Keratinocyte (primary cell): ENCODE results near the gene ERF. TPM values are rescaled to one million over a fixed set of nuclear protein-coding genes. Genes with fewer than 3 reads are reported as not detected.

Experiments
- DNase-seq: peaks from one replicate; pipeline ENCODE4 v3.0.0-alpha.2; 2011; ENCODE audit warnings: low read depth, missing footprints, low spot score
- FAIRE-seq: peaks from 2 replicates; lab custom pipeline; 2011; peaks lifted over from hg19 to GRCh38; lab: Jason Lieb, UNC
- H2AFZ ChIP-seq: 2 replicates; pipeline ENCODE4 v1.6.0; 2012; ENCODE audit warnings: low read length, control low read depth, inconsistent platforms; ENCODE audit not compliant: control insufficient read depth
- H3K27ac ChIP-seq: 2 replicates; pipeline ENCODE4 v1.5.1; 2011; ENCODE audit warnings: low read length; ENCODE audit not compliant: control insufficient read depth, insufficient read depth
- H3K27me3 ChIP-seq: 3 replicates; pipeline ENCODE4 v1.6.0; 2011; ENCODE audit warnings: low read length; ENCODE audit not compliant: control insufficient read depth, insufficient read depth; ENCODE audit errors: extremely low read depth
- H3K36me3 ChIP-seq, 2 experiments: 2 replicates in 1 of 2; 3 replicates in 1 of 2; pipeline ENCODE4 v1.5.1; 2011; ENCODE audit warnings: low read length in 2 of 2, mild to moderate bottlenecking in 1 of 2; ENCODE audit not compliant: control insufficient read depth in 2 of 2, insufficient read depth in 2 of 2; ENCODE audit errors: extremely low read depth in 1 of 2
- H3K4me1 ChIP-seq: 3 replicates; pipeline ENCODE4 v1.5.1; 2011; ENCODE audit warnings: low read length; ENCODE audit not compliant: control insufficient read depth, insufficient read depth; ENCODE audit errors: extremely low read depth
- H3K4me2 ChIP-seq: 3 replicates; pipeline ENCODE4 v1.6.0; 2011; ENCODE audit warnings: low read depth, low read length; ENCODE audit not compliant: control insufficient read depth, insufficient read depth; ENCODE audit errors: extremely low read depth
- H3K4me3 ChIP-seq, 3 experiments: fragments of 200-600 bp in 1 of 3; sonication (generic) in 1 of 3; 2 replicates in 2 of 3; 3 replicates in 1 of 3; pipeline ENCODE4 v1.5.1; 2011 to 2016; ENCODE audit warnings: low read length in 3 of 3, mild to moderate bottlenecking in 3 of 3, control low read depth in 2 of 3, inconsistent platforms in 1 of 3, low read depth in 1 of 3, mixed read lengths in 1 of 3, mixed run types in 1 of 3, moderate library complexity in 1 of 3; ENCODE audit not compliant: control insufficient read depth in 2 of 3, insufficient read depth in 2 of 3; ENCODE audit errors: extremely low read depth in 1 of 3
- H3K79me2 ChIP-seq: 2 replicates; pipeline ENCODE4 v1.6.0; 2012; ENCODE audit warnings: low read length; ENCODE audit not compliant: control insufficient read depth, insufficient read depth
- H3K9ac ChIP-seq: 3 replicates; pipeline ENCODE4 v1.6.0; 2011; ENCODE audit warnings: low read length; ENCODE audit not compliant: control insufficient read depth, insufficient read depth; ENCODE audit errors: extremely low read depth
- H3K9me1 ChIP-seq: 3 replicates; pipeline ENCODE4 v1.6.0; 2011; ENCODE audit warnings: low read length; ENCODE audit not compliant: control insufficient read depth, insufficient read depth; ENCODE audit errors: extremely low read depth
- H3K9me3 ChIP-seq: 2 replicates; pipeline ENCODE4 v1.5.1; 2012; ENCODE audit warnings: low read depth, low read length; ENCODE audit not compliant: control insufficient read depth
- H4K20me1 ChIP-seq: 3 replicates; pipeline ENCODE4 v1.6.0; 2011; ENCODE audit warnings: low read length; ENCODE audit not compliant: control insufficient read depth, insufficient read depth; ENCODE audit errors: extremely low read depth
- EZH2 ChIP-seq: IDR thresholded peaks from one replicate; pipeline ENCODE4 v1.6.1; 2012; ENCODE audit warnings: inconsistent platforms, mild to moderate bottlenecking, low read length, moderate library complexity
- dilution Hi-C: fragments of 300-500 bp; cut with MboI; formaldehyde crosslinking; loops from one replicate; pipeline ENCODE4 v1.7.0; 2020; ENCODE audit warnings: low sequenced_read_pairs; ENCODE audit not compliant: extremely low pct_ligation_motif_present
- polyA plus RNA-seq, 5 experiments: library from polyadenylated mRNA; depleted of rRNA in 3 of 5; stranded (reverse) in 3 of 5; stranded (forward) in 1 of 5; unstranded in 1 of 5; fragments of >200 nt; gene quantifications; 1 replicate in 1 of 5; 2 replicates in 3 of 5; 3 replicates in 1 of 5; pipeline versions ENCODE4 v1.2.1 to v1.2.3, GENCODE V29; 2011 to 2012; ENCODE audit warnings: missing spikeins in 2 of 5, low read depth in 1 of 5, low replicate concordance in 1 of 5
- TF ChIP-seq, protein P1 (sequence below), 3 experiments: IDR thresholded peaks in 1 of 3; conservative IDR thresholded peaks in 1 of 3; optimal IDR thresholded peaks in 1 of 3; 2 replicates in 2 of 3; 3 replicates in 1 of 3; pipeline versions ENCODE3 to v1.5.1; 2011; ENCODE audit warnings: low read length in 3 of 3, mild to moderate bottlenecking in 3 of 3, moderate library complexity in 2 of 3, control low read depth in 1 of 3, inconsistent platforms in 1 of 3; ENCODE audit not compliant: insufficient read depth in 2 of 3; ENCODE audit errors: extremely low read depth in 1 of 3

The ERF gene
- polyA plus RNA-seq, 1 donor (not counting 4 experiments of a cell fraction or from before 2014, with no cell fraction given): 83.5 TPM

- H3K9ac ChIP-seq: no peak overlapping the region
- H3K4me3 ChIP-seq: no peak overlapping the region
- dilution Hi-C loops: no loop called here
- no peak for TF ChIP-seq EZH2
- TF ChIP-seq, protein P1, sequence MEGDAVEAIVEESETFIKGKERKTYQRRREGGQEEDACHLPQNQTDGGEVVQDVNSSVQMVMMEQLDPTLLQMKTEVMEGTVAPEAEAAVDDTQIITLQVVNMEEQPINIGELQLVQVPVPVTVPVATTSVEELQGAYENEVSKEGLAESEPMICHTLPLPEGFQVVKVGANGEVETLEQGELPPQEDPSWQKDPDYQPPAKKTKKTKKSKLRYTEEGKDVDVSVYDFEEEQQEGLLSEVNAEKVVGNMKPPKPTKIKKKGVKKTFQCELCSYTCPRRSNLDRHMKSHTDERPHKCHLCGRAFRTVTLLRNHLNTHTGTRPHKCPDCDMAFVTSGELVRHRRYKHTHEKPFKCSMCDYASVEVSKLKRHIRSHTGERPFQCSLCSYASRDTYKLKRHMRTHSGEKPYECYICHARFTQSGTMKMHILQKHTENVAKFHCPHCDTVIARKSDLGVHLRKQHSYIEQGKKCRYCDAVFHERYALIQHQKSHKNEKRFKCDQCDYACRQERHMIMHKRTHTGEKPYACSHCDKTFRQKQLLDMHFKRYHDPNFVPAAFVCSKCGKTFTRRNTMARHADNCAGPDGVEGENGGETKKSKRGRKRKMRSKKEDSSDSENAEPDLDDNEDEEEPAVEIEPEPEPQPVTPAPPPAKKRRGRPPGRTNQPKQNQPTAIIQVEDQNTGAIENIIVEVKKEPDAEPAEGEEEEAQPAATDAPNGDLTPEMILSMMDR (optimal IDR thresholded peaks at IDR 0.05 in 1 of 3, IDR thresholded peaks at IDR 0.05 in 1 of 3, conservative IDR thresholded peaks at IDR 0.05 in 1 of 3; ENCODE audit: extremely low read depth in 1 of 3, insufficient read depth in 2 of 3, low read length in 3 of 3): no peak
- H3K36me3 ChIP-seq: peaks cover 46 to 47% of the 10 kb centered on the region in 2 experiments
- no peaks in the 10 kb centered on the region for H3K9me3 ChIP-seq
- no peak overlapping the region for H2AFZ ChIP-seq
- H3K27ac ChIP-seq: no peak overlapping the region
- no peaks in the 10 kb centered on the region for H3K4me1 ChIP-seq
- H3K27me3 ChIP-seq: no peaks in the 10 kb centered on the region
- H3K9me1 ChIP-seq: no peaks in the 10 kb centered on the region
- FAIRE-seq: no peak
- peaks cover 35% of the 10 kb centered on the region for H3K79me2 ChIP-seq
- DNase-seq: no peak
- no peak overlapping the region for H3K4me2 ChIP-seq
- H4K20me1 ChIP-seq: peaks cover 9% of the 10 kb centered on the region
Measured at GRCh38 chr19:42233106-42233505, 21.8 kb downstream of the ERF start.

- Histone ChIP-seq H4K20me1 (peaks cover 11% of the 10 kb centered on the region), H3K4me3 (no peak overlapping the region), H3K27me3 (no peaks in the 10 kb centered on the region), H3K36me3 (peaks cover 47% of the 10 kb centered on the region in 2 experiments), H3K9me1 (no peaks in the 10 kb centered on the region), H3K4me1 (no peaks in the 10 kb centered on the region), H2AFZ (no peak overlapping the region), H3K27ac (no peak overlapping the region), H3K4me2 (no peak overlapping the region), H3K9me3 (no peaks in the 10 kb centered on the region), H3K79me2 (peaks cover 40% of the 10 kb centered on the region), H3K9ac (no peak overlapping the region)
- FAIRE-seq (no peak), DNase-seq (no peak)
- TF ChIP-seq EZH2: no peak
- TF ChIP-seq, protein P1 (optimal IDR thresholded peaks at IDR 0.05 in 1 of 3, IDR thresholded peaks at IDR 0.05 in 1 of 3, conservative IDR thresholded peaks at IDR 0.05 in 1 of 3; ENCODE audit: extremely low read depth in 1 of 3, insufficient read depth in 2 of 3, low read length in 3 of 3): no peak
- dilution Hi-C loops: no loop called here
Measured at GRCh38 chr19:42232435-42232834, 22.5 kb downstream of the ERF start.
